ENCODE data around the gene ADCK2.
"Not testable (repeated sequence)": the region's sequence is repeated elsewhere in the genome, so short reads cannot be mapped to it uniquely, and the experiment has no call there.

Gene ADCK2

GRCh38 chr7:140696680-140697446, 24.1 kb downstream of the ADCK2 start, which contains the start of gene NDUFB2:
TSS of gene NDUFB2 (plus strand) at chr7:140696708. CDS start at chr7:140696745, 37 bp downstream.
- peak; percentile 70 for DNase-seq

GRCh38 chr7:140697447-140698143, 24.9 kb downstream of the ADCK2 start:
- DNase-seq = peak; percentile 70

- DNase-seq = peak; percentile 26
These were observed 25.7 kb downstream of the ADCK2 start for GRCh38 chr7:140698477-140698876.

- no peak for DNase-seq
These were observed 30.0 kb downstream of the ADCK2 start for GRCh38 chr7:140702774-140703173.

- DNase-seq = no peak
These were observed 31.5 kb downstream of the ADCK2 start for GRCh38 chr7:140704205-140704604.

GRCh38 chr7:140707132-140707531, 34.4 kb downstream of the ADCK2 start:
- DNase-seq = no peak

GRCh38 chr7:140708764-140709163, 36.0 kb downstream of the ADCK2 start:
- not testable (repeated sequence) for DNase-seq

- DNase-seq = not testable (repeated sequence)
These were observed 39.6 kb downstream of the ADCK2 start for GRCh38 chr7:140712392-140712791.

GRCh38 chr7:140714331-140715040, 41.7 kb downstream of the ADCK2 start:
- DNase-seq = no peak

- DNase-seq = no peak
These were observed 47.0 kb downstream of the ADCK2 start for GRCh38 chr7:140719721-140720120.

- DNase-seq = peak; percentile 38
These were observed 49.5 kb downstream of the ADCK2 start for GRCh38 chr7:140722254-140722653.

GRCh38 chr7:140723006-140723405, 50.3 kb downstream of the ADCK2 start:
- no peak for DNase-seq

GRCh38 chr7:140723574-140723973, 50.8 kb downstream of the ADCK2 start:
- no peak for DNase-seq

- no peak for DNase-seq
These were observed 52.0 kb downstream of the ADCK2 start for GRCh38 chr7:140724706-140725105.

GRCh38 chr7:140726281-140726680, 53.5 kb downstream of the ADCK2 start:
- DNase-seq = peak; percentile 41

- no peak for DNase-seq
These were observed 59.7 kb downstream of the ADCK2 start for GRCh38 chr7:140732416-140732815.

GRCh38 chr7:140734096-140734495, 61.4 kb downstream of the ADCK2 start:
- DNase-seq = no peak

- DNase-seq = no peak
These were observed 62.0 kb downstream of the ADCK2 start for GRCh38 chr7:140734729-140735128.

- peak; percentile 39 for DNase-seq
These were observed 65.5 kb downstream of the ADCK2 start for GRCh38 chr7:140738280-140738679.

GRCh38 chr7:140743255-140743654, 70.5 kb downstream of the ADCK2 start:
- DNase-seq = not testable (repeated sequence)

- no peak for DNase-seq
These were observed 71.3 kb downstream of the ADCK2 start for GRCh38 chr7:140744005-140744404.

Measured in kidney glomerular epithelial cell (primary cell).